ENCODE results near the gene SEPHS1.
"Not testable (repeated sequence)": the region's sequence is repeated elsewhere in the genome, so short reads cannot be mapped to it uniquely, and the experiment has no call there.

SEPHS1 gene

DNA sequence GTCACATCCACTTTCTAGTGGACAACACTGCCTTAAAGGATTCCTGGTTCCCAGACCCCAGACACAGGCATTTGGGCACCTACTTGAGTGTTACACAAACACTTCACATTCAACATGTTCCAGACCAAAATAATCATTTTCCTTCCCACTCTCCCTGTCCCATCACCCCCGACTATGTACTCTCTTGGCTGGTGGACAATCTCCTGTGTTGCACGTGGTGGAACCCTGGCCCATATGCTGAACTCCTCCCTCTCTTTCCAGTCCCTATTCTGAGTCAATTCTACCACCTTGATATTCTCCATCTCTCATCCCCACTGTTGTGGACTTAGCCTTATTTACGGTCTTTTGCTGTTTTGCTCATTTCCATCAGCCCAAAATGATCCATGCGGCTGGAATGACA, 8.3 kb upstream of the SEPHS1 start:
- no peak for DNase-seq

DNA sequence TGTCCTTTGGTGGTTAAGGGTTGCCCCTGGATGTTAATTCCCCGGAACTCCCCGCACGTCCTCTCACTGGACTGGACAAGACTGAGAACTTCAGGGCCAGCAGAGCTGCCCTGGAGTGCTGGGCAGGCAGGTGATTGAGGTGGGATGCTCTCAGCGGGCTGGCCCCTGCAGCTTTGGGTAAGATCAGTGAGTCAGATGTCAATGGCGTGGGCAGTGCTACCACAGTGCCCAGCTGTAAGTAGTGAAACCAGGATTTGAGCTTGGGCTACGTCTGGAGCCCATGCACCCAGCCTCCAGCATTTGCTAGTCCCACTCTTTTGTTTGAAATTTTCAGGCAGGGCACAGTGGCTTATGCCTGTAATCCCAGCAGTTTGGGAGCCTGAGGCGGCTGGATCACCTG, 6.7 kb upstream of the SEPHS1 start:
- no peak for DNase-seq

DNA sequence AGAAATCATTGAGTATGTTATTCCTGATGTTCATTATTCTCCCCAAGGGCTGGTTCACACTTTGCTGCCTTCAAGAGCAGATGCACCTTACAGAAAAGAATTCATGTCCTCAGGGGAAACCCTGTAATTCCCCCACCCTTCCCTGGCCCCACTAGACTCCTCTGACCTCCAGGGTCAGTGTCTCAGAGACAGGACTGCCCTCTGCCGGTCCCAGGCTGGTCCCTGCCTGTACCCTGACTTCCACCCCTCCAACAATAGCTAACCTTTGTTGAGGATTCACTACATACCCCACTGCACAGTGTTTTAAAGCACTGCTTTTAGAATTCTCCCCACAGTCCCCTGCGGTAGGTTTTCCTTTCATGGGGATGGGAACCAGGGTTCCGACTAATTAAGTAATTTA, 4.4 kb upstream of the SEPHS1 start:
- DNase-seq: no peak

DNA sequence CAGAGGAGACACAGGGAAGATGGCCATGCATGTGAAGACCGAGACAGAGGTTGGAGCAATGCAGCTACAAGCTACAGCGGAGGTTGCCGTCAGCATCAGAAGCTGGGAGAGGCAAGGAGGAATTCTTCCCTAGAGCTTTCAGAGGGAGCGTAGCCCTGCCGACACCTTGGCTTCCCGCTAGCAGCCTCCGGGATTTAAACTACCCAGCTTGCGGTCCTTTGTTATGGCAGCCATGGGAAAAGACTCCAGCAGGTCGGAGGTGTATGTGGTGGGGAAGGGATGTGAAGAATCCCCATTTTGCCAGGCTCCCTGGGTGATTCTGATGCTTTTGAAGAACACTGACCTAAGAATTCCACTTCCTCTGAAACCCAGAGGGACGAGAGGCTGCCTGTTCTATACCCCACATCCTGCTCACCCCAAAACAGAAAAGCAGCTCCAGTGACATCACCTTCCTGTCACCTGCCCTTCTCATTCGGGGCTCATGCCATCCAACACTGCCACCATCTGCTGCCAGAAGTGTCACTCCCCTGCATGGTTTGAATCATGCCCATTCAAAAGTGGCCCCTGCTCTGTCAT, 3.3 kb upstream of the SEPHS1 start:
- DNase-seq: peak; percentile 49

DNA sequence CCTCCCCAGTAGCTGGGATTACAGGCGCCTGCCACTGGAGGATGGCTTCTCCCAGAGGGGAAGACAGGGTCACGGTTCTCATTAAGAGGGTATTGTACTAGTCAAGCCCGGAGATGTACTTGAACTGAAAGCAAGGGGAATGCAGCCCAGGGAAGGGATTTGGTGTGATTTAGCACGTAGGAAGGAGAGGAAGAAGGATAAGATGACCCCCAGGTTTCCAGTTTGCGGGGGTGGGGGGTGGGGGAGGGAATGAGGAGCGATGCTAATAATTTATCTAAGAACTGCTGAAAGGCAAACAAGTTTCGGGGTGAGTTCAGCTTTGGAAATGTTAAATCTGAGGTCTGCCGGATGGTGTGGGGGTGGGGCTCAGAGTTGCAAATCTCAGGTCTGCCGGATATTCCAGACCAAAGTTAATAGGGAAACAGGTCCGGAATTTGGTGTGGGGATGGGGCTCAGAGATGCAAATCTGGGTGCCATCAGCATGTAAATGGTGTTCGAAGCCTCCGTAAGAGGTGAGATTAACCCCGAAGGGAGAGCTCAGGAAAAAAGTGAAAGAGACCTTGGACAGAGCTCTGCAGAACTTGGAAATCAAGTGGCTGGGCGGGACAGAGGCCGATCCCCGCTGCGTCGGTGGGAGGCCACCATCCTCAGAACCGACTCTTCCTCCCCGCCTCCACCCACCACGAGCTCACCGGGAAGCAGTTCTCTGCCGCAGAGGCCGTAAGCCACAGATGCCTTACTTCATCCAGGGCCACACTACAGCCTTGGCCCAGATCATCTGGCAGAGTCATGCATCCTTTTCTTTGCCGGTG, 1.6 kb upstream of the SEPHS1 start:
- peak; percentile 50 for DNase-seq

DNA sequence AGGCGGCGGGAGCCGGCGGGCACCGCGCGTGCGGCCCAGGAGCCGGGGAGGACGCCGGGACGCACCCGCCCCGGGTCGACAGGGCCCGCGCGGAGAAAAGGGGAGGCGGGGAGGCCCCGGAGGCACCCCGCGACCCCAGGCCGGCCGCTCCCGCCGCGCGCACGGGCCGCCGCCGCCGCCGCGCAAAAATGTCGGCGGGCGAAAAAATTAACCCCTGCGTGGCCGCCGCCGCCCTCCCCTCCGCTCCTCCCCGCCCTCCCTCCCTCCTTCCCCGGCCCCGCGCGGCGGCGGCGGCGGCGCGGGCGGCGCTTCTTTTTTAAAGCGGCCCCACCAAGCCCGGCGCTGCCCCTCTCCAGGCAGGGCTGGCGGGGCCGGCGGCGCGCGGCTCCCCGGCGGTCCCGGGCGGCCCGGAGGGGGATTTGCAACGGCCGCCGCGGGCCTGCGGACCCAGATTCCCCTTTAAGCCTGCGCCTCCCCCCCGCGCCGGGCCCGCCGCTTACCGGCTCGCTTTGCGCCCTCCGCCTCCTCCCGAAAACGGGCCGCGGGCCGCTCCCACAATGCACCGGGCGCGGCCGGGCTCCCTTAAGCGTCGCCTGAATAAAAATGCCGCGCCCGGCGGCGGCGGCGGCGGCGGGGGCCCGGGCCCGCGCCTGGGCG, 465 bp downstream of the SEPHS1 start:
- peak; percentile 94 for DNase-seq

DNA sequence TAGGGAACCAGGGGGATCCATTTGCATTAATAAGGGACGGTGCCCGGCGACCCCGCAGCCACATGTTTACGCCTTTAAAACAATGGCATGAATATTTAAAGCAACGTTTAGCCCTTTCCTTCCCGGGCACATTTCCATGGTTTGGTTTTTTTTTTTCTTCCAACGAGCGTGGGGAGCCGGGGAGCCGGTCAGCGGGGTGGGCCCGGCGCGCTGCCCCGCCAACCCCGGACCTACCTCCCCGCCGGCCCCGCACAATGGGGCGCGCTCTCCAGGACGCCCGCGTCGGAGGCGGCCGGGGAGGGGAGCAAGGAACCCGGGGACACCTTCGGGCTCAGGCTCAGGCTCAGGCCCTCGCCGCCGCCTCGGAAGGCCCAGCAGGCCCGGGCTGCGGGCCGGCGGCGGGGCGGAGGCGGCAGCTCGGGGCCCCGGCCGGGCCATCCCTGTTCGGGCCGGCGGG, 1.0 kb downstream of the SEPHS1 start:
- peak; percentile 57 for DNase-seq

DNA sequence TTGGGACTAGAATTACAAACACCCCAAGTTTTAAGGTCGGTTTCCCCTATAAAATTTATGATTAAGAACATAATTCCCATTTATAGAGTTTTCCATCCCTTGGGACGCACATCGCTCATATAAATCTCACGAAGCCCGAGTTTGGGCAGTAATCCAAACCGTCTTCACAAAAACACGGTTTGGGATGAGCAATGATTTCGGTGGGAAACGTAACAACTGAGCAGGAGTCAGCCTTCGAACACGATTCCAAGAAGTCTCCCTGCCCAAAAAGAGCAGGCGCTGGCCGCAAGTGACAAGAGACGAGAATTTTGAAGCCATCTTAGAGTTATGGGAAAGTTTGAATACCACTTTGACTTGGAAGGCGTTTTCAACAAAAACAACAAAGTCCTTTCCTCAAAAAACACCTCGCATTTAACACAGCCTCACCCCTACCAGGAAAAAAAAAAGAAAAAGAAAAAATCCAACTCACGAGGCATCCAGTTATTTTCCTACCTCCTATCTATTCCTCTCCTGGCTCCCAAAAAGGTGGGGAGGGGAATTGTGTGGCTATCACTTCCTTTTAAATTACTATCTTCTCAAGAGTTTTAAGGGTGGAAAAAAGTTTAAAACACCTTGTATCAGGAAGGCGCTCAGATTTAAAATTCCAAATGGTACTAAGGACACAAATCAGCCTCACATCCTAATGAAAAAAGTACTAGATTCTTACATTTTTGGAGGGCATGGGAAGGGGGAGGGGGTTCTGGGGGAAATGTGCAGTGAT, 1.6 kb downstream of the SEPHS1 start:
- DNase-seq: no peak

DNA sequence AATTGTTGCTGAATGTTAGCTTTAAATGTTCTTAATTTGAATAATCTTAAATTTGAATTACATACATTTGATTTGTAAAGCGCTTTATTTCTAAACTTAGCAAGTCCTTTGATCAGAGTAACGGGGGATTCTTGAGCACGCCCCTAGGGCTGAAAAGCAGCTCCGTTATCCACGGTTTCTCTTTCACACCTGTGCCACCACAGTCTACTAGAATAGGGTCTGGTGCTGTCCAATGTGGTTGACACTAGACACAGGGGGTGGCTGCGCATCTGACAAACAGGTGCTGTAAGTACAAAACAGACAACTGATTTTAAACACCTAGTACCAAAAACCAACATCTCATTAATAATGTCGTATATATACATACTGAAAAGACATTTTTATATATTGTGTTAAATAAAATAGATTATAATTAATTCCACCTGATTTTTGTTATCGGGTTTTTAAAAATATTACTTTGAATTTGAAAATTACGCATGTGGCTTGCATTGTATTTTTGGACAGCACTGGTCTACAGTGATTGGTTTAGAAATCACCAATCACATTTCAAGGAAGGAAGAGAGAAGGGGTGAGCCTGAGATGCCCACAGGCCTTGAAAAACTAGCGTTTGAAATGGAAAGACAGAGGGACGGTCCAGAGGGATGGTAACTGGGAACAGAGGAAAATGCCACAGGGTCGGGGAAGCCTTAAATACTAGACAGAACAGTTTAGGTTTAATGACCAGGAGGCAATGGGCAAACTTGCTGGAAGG, 7.3 kb downstream of the SEPHS1 start:
- DNase-seq: no peak

DNA sequence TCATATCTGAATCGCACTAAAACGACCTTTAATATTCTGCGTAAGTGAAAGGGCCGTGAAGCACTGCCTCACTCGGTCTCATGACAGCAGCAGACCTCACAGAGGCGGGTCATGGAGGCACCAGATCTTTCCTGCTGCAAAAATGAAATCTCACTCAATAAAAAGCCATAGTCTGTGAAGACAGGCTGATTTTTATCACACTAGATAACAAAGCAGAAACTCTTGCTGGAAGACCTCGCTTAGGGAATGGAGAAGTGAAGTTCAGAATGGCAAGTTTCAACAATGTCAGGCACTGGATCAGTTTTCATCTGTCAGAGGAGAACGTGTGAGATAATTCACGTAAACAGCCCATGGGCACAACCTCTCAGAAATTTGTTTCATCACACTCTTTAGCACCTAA, 8.0 kb downstream of the SEPHS1 start:
- DNase-seq: no peak

DNA sequence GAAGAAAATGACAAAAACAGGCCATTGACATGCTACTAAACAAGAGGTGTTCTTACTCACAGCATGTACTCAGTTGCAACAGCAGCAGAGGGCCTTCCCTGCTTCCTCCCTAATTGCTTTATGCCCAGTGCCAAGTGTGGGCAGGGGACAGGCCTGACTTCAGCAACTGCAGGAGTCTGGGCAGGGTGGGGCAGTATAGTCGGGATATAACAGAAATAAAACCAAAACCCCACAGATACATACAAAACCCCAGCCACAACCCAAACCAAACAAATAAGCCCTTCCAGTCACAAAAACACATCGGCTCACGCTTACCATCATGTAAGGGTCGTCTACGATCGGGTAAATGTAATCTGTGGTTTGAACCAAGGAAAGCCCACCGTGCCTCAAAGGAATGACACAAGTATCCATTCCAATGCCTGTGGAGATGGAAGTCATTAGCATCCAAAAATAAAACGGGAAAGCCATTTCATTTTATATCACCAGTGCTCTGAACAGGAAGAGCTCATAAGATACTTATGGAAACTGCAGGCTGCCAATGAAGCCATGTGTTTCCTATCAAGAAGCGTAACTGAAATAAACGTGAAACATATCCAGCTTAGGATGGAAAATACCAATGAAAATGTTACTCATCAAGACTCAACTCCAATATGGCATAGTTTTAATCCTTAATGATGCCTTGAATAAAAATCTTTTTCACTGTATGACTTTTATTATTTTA, 9.5 kb downstream of the SEPHS1 start:
- no peak for DNase-seq

DNA sequence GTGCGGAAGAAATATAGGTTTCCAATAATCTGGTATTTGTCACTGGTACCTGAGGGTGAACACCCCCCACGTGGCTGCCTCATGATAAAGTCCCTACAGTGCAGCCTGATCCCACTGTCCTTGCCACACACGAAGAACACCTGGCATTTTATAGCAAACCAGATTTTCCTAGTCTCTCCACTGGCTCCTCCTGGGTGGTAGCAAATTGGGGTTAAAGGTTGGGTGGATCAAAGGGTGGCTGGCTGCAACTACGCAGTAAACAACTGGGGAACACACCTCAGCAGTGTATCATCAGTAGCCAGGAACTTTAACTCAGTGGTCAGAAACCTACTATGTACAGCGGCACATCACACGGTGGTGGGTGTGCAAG, 10.3 kb downstream of the SEPHS1 start:
- DNase-seq: no peak

DNA sequence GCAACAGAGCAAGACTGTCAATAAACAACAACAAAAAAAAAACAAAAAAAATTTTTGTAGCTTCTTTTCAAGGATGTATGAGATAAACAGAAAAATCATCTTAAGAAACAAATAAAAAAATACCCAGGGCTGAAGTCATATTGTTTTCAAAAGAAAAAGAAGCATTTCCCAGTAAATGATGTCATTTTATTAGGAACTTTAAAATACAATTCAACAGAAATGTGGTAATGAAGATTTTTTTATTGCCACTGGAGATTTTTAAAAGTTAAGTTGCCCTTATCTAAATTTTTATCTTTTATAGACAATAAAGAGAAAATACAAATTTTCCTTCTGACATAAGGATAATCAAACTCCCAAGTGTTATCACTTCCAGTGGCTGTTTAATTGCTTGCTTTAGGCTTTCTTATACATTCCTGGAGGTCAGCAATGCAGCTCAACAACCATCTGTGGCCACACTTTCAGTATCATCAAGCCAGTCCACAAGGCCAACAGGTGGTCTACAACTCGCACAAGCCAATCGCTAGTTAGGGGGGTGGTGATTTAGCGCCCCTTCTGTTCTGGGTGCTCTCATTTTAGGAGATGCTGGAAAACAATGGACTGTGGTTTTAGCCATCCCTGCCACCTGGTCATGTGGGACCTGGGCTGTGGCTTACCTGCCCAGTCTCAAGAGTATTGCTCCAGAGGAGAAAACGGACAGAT, 10.8 kb downstream of the SEPHS1 start:
- no peak for DNase-seq

DNA sequence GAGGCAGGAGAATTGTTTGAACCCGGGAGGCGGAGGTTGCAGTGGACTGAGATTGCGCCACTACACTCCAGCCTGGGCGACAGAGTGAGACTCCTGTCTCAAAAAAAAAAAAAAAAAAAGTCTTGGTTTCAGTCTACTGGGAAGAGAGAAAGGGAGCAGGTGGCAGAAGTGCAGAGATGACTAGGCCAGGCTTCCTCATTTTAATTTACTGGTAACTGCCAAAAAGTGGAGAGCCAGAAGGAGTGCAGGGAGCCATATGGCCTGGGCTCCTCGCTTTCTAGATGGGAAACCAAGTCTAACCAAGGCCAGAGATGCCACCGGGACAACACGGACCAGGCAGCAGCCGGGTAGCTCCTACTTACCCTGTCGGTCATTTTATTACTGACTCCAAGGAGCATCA, 12.2 kb downstream of the SEPHS1 start:
- DNase-seq: no peak

DNA sequence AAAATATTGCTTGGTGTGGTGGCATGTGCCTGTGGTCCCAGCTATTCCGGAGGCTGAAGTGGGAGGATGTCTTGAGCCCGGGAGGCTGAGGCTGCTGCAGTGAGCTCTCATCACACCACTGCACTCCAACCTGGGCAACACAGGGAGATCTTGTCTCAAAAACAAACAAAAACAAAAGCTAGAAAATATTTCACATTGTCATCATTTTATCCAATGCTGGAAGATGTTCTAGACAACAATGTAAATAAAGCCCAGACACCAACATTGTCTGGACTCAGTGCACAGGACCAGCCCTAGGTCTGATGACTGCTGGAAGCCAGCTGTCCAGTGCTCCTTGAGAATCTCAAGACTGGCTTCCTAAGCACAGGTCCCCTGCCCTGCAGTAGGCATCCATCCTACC, 13.5 kb downstream of the SEPHS1 start:
- DNase-seq: no peak

DNA sequence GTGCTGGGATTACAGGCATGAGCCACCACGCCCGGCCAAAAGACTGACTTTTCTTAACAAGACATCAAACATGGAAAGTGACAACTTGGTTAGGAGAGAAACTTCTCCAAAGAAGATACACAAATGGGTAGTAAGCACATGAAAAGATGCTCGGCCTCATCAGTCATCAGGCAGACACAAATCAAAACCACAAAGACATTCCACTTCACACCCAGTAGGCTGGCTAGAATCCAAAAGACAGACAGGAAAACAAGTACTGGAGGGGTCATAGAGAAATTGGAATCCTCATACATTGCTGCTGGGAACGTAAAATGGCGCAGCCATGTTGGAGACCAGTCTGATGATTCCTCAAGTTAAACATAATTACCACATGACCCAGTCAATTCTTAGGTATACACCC, 16.4 kb downstream of the SEPHS1 start:
- no peak for DNase-seq

DNA sequence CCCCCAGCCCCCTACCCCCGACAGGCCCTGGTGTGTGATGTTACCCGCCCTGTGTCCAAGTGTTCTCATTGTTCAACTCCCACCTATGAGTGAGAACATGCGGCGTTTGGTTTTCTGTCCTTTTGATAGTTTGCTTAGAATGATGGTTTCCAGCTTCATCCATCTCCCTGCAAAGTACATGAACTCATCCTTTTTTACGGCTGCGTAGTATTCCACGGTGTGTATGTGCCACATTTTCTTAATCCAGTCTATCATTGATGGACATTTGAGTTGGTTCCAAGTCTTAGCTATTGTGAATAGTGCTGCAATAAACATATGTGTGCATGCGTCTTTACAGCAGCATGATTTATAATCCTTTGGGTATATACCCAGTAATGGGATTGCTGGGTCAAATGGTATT, 17.1 kb downstream of the SEPHS1 start:
- DNase-seq: not testable (repeated sequence)

DNA sequence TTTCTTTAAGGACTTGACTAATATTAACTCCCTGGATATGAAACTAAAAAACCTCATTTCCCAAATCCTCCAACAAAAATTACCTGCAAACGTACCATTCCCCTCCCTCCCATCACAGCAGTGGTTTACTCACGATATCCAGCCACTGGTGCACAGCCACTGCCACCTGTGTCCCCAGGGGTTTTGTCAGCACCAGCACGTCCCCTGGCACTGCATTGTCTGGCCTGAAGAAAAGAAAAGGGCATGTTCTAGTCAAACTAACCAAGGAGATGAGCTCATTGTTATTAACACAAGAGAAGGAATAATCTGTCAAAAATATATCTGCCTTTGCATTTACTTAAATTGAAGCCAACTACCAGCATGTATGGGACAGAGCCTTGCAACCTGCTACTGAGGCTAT, 18.5 kb downstream of the SEPHS1 start:
- no peak for DNase-seq

DNA sequence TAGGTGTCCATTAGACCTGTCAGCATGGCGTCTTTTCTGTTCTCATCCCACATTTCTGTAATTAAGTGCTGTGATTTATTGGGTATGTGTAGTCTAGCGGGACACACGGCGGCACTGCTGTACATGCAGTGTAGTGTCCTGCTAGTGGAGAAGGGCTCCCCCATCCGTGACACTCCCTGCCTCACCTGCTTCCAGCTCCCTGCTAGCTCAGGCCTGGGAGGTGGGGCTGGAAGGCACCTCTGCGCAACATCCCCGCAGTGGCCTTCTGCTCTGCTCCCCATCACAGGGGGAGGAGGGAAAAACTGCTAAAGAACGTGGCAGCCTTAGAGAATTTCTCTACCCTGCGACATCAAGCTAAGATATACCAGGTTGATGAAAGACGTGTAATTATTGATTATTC, 19.5 kb downstream of the SEPHS1 start:
- DNase-seq: no peak

DNA sequence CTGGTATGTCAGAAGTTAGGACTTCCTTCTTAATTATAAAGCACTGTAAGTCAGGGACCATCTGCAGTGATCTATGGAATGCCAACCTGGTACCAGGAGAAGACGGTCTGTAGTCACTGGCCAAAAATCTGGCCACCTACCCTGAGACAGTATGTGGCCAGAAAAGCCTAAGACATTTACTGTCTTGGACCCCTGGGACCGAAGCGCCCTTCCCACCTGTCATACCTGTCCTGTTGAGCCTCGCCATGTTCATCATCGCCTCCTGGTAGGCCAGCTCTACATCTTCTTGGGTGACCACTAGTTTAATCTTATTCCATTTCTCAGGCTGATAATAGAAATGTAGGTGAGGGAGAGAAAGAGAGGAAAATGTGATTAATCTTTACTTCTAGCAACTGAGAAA, 20.0 kb downstream of the SEPHS1 start:
- DNase-seq: no peak

DNA sequence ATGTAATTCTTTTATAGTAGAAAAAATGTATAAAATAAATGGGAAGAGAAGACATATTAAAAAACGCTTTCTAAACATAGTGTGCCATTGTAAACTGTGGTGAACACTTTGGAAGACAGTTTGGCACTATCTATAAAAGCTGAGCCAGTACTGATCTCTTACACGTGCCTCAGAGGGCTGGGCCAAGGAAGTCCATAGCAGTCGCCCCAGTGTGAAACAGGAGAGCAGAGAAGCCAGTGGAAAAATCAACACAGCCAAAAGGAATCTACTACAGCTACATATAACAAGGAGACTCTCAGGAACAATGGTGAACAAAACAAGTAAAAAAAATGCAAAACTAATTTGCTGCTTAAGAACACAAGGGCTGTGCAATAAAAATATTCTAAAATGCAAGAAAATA, 20.6 kb downstream of the SEPHS1 start:
- no peak for DNase-seq

Measured in NCI-H146 (cell line).